GM18499 (cell line): ENCODE measurements around the gene CD300LD.

Source experiments
- ATAC-seq: cut with Tn5 transposase; IDR thresholded peaks from one replicate; pipeline ENCODE4 v1.9.1; 2021; ENCODE audit warnings: moderate number of reproducible peaks; ENCODE audit not compliant: insufficient read depth, unreplicated experiment

CD300LD gene

DNA sequence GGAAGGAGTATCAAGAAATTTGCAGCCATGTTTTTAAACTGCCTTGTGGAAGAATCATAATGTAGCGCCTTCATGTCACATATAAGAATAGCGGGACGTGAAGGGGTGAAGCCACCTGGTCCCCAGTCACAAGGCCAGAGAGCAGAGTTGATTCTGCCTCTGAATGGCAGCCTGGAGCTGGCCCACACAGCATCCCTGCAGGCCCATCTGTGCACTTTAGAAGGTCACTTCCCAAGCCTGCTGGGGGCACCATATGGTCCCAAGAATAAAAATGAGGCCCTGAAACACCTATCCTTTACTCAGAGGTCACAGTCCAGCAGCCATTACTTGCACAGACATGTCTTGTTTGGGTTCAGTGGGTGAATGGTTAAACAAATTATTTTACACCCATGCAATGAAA lies 16.4 kb upstream of the CD300LD start:
- ATAC-seq: no peak

DNA sequence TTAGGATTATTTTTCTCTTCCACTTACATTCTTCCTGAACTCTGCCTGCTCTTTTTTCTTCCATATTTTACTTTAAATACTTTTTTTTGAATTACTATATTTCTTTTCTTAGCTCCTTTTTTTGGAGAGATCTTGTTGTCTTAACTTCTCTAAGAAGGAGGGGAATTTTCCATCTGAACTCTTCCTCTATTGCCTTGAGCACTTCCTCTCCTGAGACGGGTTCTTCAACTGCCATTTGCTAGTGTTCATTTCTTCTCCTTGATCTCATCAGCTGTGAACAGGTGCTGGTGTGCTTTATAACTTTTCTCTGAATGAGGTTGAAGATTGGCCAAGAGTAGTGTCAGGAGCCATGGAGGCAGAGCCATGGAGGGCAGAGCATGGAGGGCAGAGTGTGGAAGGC lies 15.1 kb upstream of the CD300LD start:
- no peak for ATAC-seq

DNA sequence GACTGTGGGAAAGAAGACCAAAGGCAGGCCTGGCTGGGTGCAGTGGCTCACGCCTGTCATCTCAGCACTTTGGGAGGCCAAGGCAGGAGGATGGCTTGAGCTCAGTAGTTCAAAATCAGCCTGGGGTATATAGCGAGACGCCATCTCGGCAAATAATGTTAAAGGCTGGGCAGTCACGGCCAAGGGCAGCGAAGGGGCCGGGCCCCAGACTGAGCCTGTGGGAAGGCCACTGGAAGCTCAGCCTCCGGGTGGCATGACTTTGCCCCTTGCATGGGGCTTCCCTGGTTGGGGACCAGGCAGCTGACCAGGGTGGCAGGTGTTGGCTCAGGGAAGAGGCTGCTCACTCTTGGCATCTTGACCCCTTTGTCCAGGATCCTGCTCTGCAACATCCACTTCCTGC lies 14.0 kb upstream of the CD300LD start:
- ATAC-seq: no peak

DNA sequence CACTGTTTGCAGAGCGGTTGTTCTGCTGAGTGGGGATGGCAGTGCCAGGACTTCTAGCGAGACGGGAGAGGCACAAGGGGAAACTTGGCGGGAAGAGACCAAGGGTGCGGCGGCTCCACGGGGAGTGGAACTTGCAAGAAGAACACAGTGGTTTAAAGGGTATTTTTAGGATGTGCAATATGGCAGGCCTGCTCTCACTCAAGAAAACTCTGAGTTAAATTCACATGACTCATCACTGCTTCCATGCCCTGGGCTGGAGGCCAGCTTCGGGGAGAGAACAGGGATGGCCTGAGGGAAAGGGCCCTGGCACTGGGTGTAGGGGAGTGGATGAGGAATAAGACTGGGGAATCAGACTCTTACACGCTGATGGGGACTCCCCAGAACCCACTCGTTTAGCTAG lies 13.3 kb upstream of the CD300LD start:
- ATAC-seq: no peak

DNA sequence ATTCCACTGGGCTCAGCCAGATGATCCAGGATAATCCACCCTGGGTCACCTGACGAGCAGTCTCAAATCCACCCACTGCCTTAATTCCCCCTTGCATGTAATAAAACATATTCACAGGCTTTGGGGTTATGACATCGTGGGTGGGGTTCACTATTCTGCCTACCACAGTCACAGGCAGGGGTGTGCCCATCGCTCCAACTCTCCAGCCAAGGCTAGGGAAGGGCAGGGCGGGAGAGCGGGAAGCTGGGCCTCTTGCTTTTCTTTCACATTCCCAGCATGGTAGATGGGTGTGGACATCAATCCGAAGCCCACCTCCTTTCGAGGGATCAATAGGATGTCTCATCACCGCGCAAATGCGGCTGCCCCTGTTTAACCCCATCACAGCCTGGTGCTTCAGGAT lies 12.7 kb upstream of the CD300LD start:
- no peak for ATAC-seq

DNA sequence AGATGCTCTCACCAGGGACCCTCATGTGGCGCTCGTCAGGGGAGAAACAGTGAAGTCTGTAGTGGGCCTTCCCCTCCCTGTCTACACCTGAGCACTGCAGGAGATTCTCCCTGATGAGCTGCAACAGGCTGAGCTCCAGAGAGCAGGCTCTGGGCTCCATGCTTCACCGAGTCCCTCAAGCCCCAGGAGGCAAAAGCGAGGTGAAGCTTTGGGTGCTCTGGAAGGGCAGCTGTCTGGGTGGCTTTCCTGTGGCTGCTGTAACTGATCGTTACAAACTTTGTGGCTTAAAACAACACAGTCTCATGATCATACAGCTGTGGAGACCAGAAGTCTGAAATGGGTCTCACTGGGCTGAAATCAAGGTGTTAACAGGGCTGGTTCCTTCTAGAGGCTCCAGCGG lies 12.1 kb upstream of the CD300LD start:
- no peak for ATAC-seq

DNA sequence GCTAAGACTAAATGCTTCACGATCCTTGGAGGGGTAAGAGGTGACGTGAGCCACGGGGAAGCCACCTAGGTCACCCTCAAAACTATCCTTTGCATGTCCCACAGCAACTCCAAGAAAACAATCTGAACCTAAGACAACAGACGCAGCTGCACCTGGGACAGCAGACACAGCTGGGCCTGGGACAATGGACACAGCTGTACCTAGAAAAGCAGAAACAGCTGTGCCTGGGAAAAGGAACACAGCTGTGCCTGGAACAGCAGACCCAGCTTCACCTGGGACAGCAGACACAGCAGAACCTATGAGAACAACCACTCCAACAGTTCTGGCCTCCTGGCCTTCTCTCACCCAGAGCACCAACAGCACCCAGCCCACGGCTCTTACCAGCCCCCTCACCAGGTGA lies 11.7 kb upstream of the CD300LD start:
- ATAC-seq: no peak

DNA sequence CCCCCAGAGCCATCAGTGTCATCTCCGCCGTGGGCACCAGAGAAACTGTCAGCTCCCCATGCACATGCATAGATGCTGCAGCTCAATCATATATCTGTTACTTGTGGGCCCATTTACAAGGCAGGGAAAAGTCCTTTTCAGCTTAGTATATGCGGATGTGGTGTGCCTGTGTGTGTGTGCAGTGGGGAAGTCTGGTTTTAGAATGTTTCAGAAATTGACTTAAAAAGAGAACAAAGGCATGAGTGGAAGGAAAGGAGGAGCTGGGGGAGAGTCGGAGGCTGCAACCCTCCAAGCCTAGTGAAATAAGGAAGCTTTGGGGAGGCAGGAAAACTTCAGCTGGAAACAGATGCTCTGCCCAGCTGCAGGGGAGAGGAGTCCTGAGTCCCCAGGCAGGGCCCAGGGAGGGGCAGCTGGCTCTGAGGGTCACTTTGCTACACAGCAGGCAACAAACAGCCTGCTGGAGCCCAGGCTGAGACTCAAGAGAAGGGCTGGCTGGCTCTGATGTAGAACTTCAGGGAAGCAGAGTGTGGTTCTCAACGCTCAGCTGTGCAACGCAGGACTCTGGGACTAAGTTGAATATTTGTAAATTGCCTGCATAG lies 11.1 kb upstream of the CD300LD start:
- no peak for ATAC-seq

DNA sequence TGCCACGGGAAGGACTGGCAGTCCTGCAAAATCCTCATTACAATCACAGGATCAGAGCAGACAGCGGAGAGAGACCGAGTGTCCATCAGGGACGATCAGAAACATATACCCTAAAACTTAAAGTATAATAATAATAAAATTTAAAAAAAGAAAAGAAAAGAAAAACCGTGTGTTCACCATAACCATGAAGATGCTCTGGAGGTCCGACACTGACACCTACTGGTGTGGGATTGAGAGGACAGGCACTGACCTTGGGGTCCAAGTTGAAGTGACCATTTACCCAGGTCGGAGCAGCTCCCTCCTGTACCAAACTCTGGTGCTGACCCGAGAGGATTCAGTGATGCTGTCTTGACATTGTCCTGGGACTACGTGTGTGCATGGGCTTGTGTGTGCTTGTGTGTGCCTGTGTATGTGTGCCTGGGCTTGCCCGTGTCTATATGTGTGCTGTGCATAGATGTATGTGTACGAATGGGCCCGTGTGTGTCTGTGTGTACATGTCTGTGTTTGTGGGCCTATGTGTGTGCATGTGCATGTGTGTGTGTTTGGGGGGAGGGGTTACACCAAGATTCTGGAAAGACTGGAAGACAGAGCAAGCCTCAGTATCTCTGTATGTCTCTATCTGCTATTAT lies 10.0 kb upstream of the CD300LD start:
- no peak for ATAC-seq

DNA sequence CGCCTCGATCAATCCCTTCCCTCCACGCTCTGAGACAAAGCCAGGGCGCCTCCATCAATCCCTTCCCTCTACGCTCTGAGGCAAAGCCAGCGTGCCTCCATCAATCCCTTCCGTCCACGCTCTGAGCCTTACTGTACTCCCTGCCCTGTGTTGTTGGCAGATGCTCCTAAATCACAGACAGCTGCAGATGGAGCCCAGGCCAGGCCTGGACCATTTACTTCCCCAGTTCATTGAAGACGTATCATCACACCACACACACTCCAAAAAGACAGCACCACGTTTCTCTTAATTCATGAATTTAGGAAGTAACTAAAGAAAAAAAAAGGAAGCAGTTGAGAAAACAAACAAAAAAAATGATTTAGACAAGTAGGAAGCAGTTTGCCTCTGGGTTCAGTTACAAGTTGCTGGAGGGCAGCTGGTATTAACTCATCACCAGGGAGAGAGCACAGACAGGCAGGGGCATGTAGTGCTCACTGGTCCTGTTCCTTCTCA lies 7.4 kb upstream of the CD300LD start:
- ATAC-seq: no peak

DNA sequence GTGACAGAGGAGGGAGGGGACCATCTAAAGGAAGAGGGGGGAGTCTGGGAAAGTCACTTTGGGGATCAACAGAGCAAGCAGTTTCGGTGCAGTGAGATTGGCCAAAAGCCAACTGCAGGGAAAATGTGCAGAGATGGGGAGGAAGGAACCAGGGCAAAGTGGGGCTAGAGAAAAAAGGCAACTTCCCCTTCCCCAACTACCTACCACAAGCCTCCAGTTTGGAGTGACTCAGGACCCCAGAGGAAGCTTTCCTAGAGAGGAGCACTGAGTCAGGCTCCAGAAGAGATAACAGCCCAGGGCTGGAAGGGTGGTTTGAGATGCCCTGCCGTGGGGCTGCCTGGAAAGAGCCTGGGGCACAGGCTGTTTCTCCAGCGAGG lies 6.9 kb upstream of the CD300LD start:
- ATAC-seq: no peak

DNA sequence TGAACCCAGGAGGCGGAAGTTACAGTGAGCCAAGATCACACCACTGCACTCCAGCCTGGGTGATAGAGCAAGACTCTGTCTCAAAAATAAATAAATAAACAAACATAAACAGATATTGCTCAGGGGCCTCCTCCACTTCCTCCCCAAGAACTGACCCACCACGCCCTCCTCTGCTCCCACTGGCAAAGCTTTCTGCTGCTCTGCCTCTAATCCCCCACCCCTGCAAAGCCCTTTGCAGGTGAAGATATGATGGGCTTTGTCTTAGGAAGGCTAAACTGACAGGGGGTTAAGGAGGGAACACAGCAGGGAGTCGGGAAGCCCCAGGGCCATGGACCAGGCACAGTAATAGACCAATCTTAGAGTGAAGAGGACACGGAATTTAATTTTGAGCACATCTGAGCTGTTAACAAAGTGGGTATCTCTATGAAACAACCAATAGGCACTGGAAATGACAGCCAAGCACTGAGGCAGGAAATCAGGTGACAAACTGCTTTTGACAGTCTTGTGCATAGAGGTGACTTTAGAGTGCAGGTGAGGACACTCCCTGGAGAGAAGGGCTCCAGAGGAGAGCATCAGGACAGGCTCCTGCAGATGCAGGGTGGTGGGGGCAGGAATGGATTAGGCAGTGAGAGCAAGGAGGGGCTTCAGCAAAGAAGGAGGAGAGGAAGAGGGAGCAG lies 6.4 kb upstream of the CD300LD start:
- ATAC-seq: no peak

DNA sequence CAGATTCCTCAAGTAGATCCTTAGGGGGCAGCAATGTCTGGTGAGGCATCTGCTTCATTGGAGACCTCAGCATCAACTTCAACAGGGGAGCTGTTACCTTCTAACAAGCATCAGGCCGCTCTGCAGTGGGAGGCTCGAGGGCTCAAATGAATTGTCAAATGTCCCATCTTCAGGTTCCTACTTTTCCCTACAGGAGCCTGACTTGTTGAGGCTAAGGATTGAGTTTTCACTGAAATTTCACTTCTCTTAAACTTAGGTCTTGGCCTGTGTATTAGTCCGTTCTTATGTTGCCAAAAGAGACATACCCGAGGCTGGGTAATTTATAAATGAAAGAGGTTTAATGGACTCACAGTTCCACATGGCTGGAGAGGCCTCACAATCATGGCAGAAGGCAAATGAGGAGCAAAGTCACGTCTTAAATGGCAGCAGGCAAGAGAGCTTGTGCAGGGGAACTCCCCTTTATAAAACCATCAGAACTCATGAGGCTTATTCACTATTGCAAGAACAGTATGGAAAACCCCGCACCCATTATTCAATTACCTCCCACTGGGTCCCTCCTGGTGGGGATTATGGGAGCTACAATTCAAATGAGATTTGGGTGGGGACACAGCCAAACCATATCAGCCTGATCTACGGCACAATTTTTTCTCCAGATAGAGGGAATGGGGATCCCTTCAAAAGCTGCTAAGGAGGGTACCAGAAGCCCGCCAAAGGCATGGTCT lies 5.1 kb upstream of the CD300LD start:
- ATAC-seq: no peak

DNA sequence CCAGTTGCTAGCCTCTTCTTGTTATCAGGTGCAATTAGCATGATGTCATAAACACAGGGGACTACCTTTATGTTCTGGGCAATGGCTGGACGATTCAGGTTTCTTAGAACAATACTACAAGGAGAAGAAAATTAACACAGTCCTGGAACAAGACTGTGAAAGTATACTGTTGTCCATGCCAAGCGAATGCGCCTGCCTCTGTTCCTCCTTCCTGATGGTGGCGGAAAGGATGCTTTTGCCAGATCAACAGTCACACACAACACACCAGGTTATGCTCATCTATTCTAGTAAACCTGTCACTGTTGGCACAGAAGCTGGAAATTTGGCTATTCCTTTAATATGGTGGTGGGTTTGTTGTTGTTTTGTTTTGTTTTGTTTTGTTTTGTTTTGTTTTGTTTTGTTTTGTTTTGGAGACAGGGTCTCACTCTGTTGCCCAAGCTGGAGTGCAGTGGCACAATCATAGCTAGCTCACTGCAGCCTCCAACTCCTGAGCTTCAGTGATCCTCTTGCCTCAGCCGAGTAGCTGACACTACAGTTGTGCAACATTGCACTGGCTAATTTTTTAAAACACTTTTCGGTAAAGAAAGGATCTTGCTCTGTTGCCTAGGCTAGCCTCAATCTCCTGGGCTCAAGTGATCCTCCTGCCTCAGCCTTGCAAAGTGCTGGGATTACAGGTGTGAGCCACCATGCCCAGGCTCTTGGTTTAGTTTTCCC lies 3.1 kb upstream of the CD300LD start:
- ATAC-seq: no peak

DNA sequence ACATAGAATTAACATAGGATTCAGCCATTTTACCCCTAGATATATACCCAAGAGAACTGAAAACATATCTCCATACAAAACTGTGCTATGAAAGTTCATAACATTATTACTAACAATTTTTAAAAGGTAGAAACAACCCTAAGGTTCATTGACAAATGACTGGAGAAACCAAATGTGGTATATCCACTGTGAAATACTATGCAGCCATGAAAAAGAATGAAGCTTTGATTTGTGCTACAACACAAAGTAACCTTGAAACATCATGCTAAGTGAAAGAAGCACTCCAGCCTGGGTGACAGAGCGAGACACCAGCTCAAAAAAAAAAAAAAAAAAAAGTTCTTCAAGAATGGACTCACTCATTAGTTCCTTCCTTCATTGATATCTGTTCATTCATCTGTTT lies 580 bp downstream of the CD300LD start:
- no peak for ATAC-seq

DNA sequence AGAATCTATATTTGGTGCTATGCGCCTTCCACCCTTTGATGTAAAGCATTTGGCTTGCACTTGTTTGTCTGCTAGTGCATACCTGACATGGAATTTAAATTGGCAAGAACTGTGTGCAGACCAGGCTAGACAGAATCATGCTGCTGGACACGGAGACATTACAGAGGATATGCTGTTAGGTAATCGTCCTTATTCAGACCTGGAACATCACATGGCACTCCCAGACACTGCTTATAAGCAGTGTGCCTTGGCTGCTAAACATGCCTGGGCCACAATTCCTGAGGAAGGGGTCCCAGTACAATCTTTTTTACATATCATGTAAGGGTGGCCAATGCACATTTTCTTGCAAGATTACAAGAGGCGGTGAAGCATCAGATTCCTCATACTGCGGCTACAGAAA lies 6.4 kb downstream of the CD300LD start:
- no peak for ATAC-seq

DNA sequence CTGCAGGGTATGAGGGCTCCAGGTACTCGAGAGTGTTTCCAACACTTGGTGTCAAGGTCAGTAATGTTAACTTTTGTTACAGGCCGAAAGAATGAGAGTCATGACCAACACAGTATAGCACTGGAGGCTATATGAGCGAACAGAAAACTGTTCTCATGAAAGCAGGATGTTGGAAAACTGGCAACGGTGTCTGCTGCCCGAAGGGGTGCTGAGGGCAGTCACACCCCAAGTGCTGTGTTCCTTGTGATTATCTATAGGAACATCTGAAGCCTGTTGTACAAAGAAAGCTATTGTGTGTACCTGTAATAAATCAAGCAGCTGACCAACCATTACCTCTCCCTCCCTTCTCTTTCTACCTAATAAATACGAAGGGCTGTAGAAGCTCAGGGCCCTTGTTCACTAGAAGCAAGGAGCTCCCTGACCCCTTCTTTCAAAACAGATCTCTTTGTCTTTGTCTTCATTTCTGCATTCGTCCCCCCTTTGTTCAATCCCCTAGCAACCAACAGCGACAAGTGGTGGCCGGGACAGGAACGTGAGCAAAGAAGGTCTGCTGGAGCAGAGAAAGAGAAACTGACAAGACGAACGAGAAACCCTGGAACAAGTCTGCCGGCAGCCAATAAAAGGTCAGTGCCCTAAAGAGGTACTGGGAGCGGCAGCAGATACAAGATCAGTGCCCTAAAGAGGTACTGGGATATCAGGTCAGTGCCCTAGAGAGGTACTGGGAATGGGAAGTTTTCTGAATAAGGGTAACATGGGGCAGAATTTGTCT lies 7.6 kb downstream of the CD300LD start:
- ATAC-seq: no peak

DNA sequence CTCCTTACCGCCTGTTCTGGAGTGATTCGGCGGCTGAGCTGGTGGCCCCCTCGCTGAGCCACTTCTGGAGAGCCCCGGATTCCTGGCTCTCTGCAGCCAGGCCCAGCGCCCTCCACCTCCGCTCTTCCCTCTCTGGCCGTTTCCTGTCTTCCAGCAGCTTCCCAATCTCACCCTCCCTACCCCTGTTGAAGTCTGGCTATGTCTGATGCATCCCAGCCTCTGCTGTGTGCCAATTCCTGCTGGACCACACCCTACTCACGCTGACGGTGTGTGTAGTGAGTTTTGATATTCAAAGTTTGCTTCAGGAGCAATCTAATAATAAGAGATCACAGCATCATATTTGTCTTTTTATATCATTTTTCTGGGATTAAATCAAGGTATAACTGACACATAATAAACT lies 9.4 kb downstream of the CD300LD start:
- no peak for ATAC-seq

DNA sequence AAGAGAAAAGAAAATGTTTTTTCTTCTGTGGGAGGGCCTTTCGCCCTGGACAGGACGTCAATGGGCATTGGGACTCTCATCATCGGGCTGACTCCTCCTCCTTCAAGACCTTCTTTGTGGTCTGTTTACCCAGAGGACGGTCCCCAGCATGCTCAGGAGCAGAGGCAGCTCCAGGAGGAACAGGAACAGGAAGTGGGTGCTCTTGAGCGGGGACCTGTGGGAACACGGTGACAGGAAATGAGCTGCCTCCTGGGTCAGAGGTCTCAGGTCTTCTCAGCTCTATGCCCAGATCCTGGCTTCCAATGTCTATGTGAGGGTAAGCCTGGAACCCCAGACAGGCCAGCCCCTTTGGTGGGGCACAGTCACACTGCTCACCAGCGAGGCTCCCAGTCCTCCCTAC lies 12.2 kb downstream of the CD300LD start:
- ATAC-seq: no peak

DNA sequence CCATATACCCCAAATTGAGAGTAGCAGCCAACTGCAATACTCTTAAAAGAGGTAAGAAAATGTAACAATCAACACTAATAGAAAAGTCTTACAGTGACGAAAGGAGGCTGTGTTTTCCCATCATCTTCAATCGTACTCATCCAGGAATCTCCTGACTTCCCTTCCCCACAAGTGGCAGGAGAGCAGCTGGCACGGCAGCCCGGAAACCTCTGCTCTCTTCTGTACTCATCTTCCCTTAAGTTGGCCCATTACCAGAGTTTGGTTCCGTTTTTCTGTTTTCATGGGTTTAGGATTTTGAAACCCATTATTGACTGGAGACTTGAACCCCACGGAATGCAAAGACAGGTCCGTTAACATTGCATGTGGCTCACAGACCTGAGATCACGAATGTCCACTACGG lies 13.1 kb downstream of the CD300LD start:
- no peak for ATAC-seq
